Activated CD4-positive, CD25-positive, alpha-beta regulatory T cell (primary cell): ENCODE data around the gene SLC36A2.
"Not testable (repeated sequence)": the region's sequence is repeated elsewhere in the genome, so short reads cannot be mapped to it uniquely, and the experiment has no call there.

Experiments used
- DNase-seq, 4 experiments: peaks; one replicate each; lab custom pipeline; 2025; lab: John Stamatoyannopoulos, UW

SLC36A2 gene

GRCh38 chr5:151326266-151326665 is 21.1 kb downstream of the SLC36A2 start:
- no peak for DNase-seq

- DNase-seq, result no peak
These were observed 26.9 kb downstream of the SLC36A2 start for GRCh38 chr5:151320481-151320880.

- no peak for DNase-seq
These were observed 28.3 kb downstream of the SLC36A2 start for GRCh38 chr5:151318850-151319732.

- DNase-seq, result no peak
These were observed 29.5 kb downstream of the SLC36A2 start for GRCh38 chr5:151317871-151318270.

- DNase-seq, result peak; percentile 5 to 33 (median 24)
These were observed 31.3 kb downstream of the SLC36A2 start for GRCh38 chr5:151315998-151316597.

GRCh38 chr5:151313357-151313756 is 34.0 kb downstream of the SLC36A2 start:
- DNase-seq, result no peak

- no peak for DNase-seq
These were observed 34.5 kb downstream of the SLC36A2 start for GRCh38 chr5:151312756-151313324.

GRCh38 chr5:151310932-151311331 is 36.4 kb downstream of the SLC36A2 start:
- no peak for DNase-seq

- not testable (repeated sequence) for DNase-seq
These were observed 37.5 kb downstream of the SLC36A2 start for GRCh38 chr5:151309821-151310220.

- DNase-seq, result not testable (repeated sequence)
These were observed 38.1 kb downstream of the SLC36A2 start for GRCh38 chr5:151309266-151309665.

GRCh38 chr5:151303666-151304065 is 43.7 kb downstream of the SLC36A2 start, which contains the start of gene SLC36A3:
SLC36A3 (minus strand) TSS chr5:151303766; CDS start chr5:151303354, 412 bp downstream.
- no peak for DNase-seq

- DNase-seq, result no peak
These were observed 49.1 kb downstream of the SLC36A2 start for GRCh38 chr5:151298063-151298855.

GRCh38 chr5:151296974-151297373 is 50.4 kb downstream of the SLC36A2 start:
- no peak for DNase-seq

GRCh38 chr5:151296478-151296830 is 50.9 kb downstream of the SLC36A2 start:
- no peak for DNase-seq

GRCh38 chr5:151295791-151296477 is 51.4 kb downstream of the SLC36A2 start:
- DNase-seq, result no peak

GRCh38 chr5:151295138-151295537 is 52.2 kb downstream of the SLC36A2 start:
- DNase-seq, result no peak

GRCh38 chr5:151293624-151294023 is 53.7 kb downstream of the SLC36A2 start:
- DNase-seq, result no peak

GRCh38 chr5:151288180-151288579 is 59.2 kb downstream of the SLC36A2 start:
- no peak for DNase-seq

GRCh38 chr5:151286246-151286645 is 61.1 kb downstream of the SLC36A2 start:
- no peak for DNase-seq

GRCh38 chr5:151285683-151286082 is 61.7 kb downstream of the SLC36A2 start:
- DNase-seq, result no peak

- no peak for DNase-seq
These were observed 62.9 kb downstream of the SLC36A2 start for GRCh38 chr5:151284392-151284967.
